Left colon (tissue), 2 donors: ENCODE data around the gene AXIN2. TPM values are rescaled to one million over a fixed set of nuclear protein-coding genes. Genes with fewer than 3 reads are reported as not detected.
"Not testable (repeated sequence)": the region's sequence is repeated elsewhere in the genome, so short reads cannot be mapped to it uniquely, and the experiment has no call there.

Experiments
- ATAC-seq: fragments of 200-7000 bp; cut with Tn5 transposase; one replicate; pipeline ENCODE4 v1.9.1; 2020; ENCODE audit warnings: mild to moderate bottlenecking, moderate library complexity
- DNase-seq, 2 donors: peaks; one replicate each; pipeline ENCODE4 v3.0.0-alpha.2; 2020
- intact Hi-C, 2 donors: fragments of 100-400 bp; cut with DNase I in 1 of 2; cut with micrococcal nuclease in 1 of 2; formaldehyde crosslinking; loops; one replicate each; pipeline versions ENCODE4 v1.11.2 to v1.14.0; 2022; cut with DNase I, micrococcal nuclease
- total RNA-seq, 2 donors: library from RNA; stranded (reverse); fragmentation: NEBNext Ultra II Directional; extraction: Animal tissue kit (Norgen Biotek cat#: 25700); gene quantifications; one replicate each; pipeline ENCODE4 v1.2.1, GENCODE V29; 2021
- donor health status: DM: no; HTN: no; CAD: no.
- donor health status: DM: yes; HTN: yes; CAD: no.

AXIN2 gene
- total RNA-seq, 2 donors from 2014 or later: 27.0 to 46.5 TPM

DNA sequence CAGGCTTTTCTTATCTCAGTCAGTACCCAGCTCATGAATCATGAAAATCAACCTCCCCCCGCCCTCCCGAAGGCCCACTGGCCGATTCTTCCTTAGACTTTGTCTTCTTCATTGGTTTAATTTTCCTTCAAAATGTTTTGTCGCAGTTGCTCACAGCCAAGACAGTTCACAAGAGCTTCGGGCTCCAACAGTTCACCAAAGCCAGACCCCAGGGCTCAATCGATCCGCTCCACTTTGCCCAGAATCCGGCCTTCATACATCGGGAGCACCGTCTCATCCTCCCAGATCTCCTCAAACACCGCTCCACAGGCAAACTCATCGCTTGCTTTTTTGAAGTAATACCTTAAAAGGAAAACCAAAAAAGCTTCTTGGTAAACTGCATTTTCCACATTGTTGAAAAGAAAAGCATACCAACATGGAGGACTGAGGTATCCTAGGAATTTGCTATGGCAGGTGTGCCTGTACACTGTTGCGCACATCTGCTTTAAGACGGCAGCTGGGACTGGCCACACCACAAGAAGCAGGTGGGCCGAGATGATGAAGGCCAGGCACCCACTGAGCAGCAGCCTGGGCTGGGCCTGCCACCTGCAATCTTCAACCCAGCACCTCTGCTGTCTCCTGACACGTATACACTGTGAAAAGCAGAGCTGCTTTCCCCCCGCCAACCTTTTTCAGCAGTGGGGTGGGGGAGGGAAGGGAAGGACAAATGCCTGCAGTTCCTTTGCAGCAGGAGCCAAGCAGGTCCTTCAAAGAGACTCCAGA lies 31.5 kb downstream of the AXIN2 start:
- DNase-seq: no peak
- ATAC-seq: no peak
- intact Hi-C loops: no loop called here

GRCh38 chr17:65529040-65529633 lies 32.3 kb downstream of the AXIN2 start:
- ATAC-seq (no peak), DNase-seq (no peak)
- intact Hi-C loops: no loop called here

DNA sequence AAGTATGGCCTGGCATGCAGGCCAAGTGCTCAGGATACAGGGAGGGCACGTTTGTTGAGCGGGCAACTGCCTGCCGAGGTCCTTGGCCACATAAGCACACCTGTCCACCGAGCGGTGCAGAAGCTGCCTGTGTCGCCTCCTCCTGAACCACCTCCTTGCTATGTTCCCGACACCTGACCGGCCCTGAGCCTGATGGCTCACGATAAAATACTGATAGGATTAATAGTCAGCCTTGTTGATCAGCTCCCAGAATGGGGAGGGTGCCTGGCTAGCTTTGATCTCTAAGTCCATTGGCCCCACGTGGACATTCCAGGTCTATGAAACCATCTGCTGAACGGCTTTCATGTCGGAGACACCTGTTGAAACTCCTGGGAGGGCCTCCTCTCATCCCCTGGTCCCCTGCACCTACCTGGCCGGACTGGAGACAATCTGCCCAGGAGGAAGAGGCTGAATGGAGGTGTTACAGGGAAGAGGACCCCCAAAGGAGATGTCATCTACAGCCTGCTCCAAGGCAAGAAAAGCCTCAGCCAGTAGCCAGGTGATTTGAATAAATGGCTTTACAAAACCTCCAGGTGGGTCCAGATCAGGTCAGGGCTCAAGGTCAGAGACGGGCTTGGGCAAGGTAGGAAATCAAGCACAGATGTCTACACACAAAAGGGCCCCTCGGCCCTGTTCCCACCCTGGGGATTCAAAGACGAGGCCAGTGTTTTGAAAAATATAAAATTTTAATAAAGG lies 33.4 kb downstream of the AXIN2 start:
- intact Hi-C loops: no loop called here
- DNase-seq: no peak

GRCh38 chr17:65527381-65527780 lies 34.1 kb downstream of the AXIN2 start:
- intact Hi-C loops: no loop called here
- no peak for DNase-seq
- ATAC-seq: peak; percentile 11

More for the DNA sequence above, 33.4 kb downstream of the AXIN2 start:
- peak; percentile 16 for ATAC-seq

DNA sequence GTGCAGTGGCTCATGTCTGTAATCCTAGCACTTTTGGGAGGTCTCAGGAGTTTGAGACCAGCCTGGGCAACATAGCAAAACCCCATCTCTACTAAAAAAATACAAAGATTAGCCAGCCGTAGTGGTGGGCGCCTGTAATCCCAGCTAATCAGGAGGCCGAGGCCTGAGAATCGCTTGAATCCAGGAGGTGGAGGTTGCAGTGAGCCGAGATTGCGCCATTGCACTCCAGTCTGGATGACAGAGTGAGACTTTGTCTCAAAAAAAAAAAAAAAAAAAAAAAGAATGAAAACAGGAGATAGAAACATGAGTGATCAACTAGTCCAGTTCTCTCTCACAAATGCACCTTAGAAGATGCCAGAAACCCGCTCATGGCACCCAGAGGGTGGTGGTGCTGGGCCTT lies 34.6 kb downstream of the AXIN2 start:
- ATAC-seq, intact Hi-C loops, DNase-seq: not testable (repeated sequence)

DNA sequence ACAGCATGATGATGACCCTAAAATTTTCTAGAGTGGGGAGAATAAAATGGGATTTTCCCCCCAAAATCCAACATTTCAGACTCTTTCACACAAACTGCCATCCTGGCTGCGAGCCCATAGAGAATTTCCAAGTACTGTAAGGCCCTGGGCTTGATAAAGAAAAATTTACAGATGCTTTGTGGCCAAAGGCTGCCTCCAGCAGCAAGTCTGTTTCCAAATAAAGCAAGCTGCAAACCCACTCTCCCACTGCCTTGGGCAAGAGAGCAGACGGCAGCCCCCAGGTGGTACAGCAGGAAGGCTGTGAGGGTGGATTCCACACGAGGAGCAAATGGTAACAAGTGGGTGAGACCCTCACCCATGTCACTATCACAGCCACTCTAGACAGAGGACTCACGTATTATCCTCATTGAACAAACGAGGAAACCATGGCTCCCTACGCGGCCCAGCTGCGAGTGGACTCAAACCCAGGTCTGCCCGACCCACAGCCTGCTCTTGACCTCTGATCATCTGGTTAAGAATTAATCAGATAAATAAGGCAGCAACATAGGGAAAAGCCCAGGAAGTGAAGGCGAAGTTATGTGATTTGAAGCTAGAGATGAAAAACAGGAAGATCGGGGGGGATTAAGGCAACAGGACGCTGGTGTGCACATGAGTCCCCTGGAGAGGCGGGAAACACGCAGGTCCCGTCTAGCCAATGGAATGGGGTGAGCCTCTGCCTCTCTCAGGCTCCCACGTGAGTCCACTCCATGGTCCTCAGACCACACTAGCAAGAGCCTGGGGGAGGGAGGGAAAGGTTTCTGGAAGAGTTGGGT lies 37.4 kb downstream of the AXIN2 start:
- DNase-seq: no peak
- no peak for ATAC-seq
- intact Hi-C loops: no loop called here

DNA sequence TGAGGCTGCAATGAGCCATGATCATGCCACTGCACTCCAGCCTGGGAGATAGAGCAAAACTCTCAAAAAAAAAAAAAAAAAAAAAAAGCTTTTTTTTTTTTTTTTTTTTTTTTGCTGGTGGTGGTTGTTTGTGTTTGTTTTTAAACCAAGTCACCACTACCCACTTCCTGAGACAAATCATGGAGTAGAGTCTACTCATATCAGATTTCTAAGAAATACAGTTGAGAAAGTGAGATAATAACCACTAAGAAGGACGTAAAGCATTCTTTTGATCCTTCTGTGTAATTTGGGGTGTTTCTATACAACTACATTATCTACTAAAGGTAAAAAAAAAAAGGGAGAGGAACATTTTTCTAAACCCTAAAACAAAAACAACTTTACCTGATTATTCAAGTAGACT lies 38.0 kb downstream of the AXIN2 start:
- ATAC-seq (no peak), DNase-seq (no peak)
- intact Hi-C loops: no loop called here

DNA sequence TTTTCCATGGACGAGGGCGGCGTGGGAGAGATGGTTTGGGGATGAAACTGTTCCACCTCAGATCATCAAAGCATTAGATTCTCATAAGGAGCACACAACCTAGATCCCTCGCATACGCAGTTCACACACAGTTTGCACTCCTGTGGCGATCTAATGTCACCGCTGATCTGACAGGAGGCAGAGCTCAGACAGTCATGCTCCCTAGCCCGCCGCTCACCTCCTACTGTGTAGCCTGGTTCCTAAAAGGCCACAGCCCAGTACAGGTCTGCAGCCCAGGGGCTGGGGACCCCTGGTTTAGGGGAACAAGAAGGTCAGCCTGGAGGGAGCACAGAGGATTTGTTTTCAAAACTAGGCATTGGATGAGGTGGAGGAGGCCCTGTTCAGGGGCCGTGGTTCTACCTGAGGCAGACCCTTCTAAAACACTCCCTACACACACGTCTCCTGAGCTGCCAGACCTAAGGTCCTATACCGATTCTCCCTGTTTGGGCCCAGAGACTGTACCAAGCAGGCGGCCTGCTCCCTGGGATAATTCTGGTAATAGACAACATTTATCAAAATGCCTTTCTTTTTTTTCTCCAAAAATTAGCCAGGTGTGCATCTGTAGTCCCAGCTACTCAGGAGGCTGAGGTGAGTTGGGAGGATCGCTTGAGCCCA lies 38.6 kb downstream of the AXIN2 start:
- no peak for ATAC-seq
- DNase-seq: no peak
- intact Hi-C loops: no loop called here

DNA sequence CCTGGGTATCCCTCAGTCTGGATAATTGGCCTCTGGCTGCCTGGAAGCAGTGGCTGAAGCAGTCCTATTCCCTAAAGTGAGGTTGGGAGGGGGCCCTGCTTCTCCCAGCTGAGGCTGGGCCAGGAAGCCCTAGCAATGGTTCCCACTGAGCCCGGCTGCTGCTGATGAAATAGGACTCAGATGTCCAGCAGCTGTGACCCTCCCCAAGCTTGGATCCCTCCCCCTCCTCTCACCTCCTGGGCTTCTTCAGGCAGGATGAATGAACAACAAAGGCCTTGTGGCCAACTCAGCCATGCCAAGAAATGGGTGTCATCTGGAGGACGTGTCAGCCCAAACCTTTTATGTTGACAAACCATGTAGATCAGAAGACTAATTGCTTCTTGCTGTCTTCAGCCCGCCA lies 42.0 kb downstream of the AXIN2 start:
- no peak for ATAC-seq
- intact Hi-C loops: no loop called here
- no peak for DNase-seq

GRCh38 chr17:65518256-65518655 lies 43.2 kb downstream of the AXIN2 start:
- no peak for ATAC-seq
- intact Hi-C loops: no loop called here
- DNase-seq: no peak

DNA sequence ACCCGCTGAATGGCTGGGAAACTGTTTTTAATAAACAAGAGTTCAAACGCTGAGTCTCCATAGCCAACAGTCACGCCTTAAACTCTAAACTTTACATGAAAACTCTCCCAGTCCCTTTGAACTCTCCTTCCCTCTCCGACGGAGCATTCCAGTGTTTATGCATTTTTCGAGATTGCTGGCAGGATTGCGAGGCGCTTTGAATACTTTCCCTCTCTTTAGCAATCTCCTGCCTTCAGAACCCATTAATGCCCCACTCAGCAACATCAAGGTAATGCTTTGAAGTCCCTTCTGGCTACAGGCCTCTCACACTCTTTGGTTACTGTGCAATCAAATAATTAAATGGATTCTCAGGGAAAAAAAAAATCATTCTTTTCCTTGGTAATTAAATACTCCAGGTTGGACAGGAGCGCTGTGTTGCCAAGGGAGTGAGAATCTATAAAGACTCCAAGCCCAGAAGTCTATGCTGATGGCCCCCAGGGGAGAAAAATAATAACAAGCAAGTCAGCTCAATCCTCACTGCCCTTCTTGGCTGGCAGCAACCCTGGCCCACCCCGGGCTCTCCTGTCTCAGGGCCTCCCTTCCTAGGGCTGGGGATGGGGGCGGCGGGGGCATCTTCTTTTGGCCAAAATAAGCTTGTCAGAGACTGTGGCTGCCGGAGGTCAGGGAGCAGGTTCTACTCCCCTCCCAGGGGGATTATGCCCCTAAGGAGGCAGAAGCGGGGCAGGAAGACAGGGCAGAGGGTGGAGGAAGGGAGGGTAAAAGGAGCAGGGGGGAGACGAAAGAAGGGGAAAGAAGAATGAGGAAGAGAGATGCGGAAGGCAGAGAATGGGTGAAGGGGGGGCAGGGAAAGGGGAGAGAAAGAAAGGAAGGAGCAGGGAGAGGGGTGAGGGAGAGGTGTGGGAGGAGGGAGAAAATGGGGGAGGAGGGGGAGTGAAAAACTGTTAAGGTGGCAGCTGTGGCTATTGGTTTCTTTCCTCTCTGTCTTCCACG lies 45.2 kb downstream of the AXIN2 start:
- no peak for DNase-seq
- intact Hi-C loops: no loop called here
- peak; percentile 78 for ATAC-seq

- intact Hi-C loops: no loop called here
- DNase-seq (no peak), ATAC-seq (peak; percentile 77)
Observed at GRCh38 chr17:65515512-65515911, 45.9 kb downstream of the AXIN2 start.

DNA sequence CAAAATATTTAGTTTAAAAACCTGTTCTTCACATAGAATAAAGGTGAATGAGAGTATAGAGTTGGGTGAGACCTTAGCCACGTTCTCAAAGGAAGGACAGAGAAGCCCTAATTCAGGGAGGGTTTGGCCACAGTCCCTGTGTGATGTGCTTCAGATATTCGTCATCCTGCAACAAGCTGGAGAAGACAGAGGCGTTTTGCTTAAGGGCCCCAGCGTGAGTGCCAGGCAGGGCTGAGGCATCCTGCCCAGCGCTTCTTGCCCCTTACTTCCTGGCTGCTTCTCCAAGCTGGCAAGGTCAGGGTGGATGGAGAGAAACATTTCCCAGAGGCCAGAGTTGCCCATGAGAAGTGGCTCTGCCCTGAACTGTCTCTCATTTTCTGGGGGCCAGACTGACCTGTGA lies 46.9 kb downstream of the AXIN2 start:
- ATAC-seq (no peak), DNase-seq (no peak)
- intact Hi-C loops: no loop called here

DNA sequence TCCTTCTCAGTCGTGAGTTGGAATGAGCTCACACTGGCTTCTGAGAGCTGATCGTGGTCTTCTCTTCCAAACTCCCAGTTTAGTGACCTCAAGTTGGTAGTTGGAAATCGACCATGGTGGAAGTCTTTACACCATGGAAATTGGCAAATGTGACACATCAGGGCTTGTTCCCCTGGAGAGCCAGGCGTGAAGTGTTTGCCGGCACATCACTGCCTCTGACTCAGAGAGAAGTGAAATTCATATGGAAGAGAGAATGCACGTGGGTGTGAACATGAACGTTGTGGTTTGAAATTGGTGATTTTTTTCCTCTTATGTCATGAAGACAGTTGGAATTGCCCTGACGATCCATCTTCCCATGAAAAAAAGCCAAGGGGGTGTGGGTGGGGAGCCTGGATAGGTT lies 47.4 kb downstream of the AXIN2 start:
- no peak for DNase-seq
- intact Hi-C loops: no loop called here
- no peak for ATAC-seq

GRCh38 chr17:65511316-65511715 lies 50.1 kb downstream of the AXIN2 start:
- intact Hi-C loops: no loop called here
- ATAC-seq (no peak), DNase-seq (no peak)

DNA sequence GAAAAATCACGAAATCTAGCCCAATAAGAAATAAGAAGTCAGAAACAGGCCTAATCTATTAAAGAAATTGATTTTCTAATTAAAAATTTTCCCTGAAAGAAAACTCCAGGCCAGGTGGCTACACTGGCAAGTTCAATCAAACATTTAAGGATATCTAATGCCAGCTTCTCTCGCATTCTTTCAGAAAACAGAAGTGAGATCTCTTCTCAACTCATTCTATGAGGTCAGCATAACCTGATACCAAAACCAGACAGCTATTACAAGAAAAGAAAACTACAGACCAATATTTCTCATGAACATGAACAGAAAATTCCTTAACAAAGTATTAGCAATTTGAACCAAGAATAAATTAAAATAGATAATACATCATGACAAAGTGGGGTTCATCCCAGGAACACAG lies 52.4 kb downstream of the AXIN2 start:
- DNase-seq (no peak), ATAC-seq (no peak)
- intact Hi-C loops: no loop called here

- intact Hi-C loops, DNase-seq, ATAC-seq: not testable (repeated sequence)
Observed at GRCh38 chr17:65504673-65505072, 56.8 kb downstream of the AXIN2 start.

DNA sequence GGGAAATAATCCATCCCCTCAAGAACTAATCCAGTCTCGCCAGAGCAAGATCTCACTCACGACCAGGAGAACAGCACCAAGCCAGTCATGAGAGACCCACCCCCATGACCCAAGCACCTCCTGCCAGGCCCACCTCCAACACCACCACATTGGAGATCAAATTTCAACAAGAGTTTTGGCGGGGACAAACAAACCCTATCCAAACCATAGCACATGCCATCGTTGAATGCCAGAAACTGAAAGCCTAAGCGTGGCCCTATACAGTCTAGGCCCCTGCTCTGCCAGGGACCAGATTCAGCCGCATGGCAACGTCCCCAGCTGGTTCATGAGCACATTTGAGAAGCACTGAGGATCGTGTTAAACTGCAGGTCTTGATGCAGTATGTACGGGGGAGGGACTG lies 57.3 kb downstream of the AXIN2 start:
- ATAC-seq: no peak
- no peak for DNase-seq
- intact Hi-C loops: no loop called here
